CD4-positive, alpha-beta T cell treated with Interleukin-6 at 100 ng/mL for 8 hours (primary cell): Measurements from ENCODE around the gene WDR17.

Experiments used
- DNase-seq: peaks from one replicate; pipeline ENCODE4 v3.0.0-alpha.2; 2020; ENCODE audit warnings: mixed read lengths, low spot score

Gene WDR17

DNA sequence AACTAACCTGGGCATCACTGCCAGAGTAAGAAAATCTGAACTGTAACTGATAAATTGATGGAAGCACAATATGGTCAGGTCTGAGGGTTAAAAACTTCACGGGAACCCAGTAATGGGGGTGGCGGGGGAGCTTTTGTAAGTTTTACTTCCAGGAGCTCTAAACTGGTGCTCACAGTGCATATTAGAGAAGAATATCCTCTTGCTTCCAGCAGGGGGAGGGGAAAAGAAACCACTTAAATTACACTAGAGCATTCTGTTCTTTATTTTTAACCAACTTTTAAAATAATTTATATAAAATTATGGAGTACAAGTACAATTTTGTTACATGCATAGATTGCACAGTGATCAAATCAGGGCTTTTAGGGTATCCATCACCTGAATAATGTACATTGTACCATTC is 33.7 kb downstream of the WDR17 start:
- DNase-seq: no peak

- DNase-seq: no peak
Observed at GRCh38 chr4:176102414-176103063, 36.9 kb downstream of the WDR17 start.

GRCh38 chr4:176107695-176108094 is 42.1 kb downstream of the WDR17 start:
- no peak for DNase-seq

GRCh38 chr4:176123710-176124407 is 58.2 kb downstream of the WDR17 start:
- DNase-seq: no peak

DNA sequence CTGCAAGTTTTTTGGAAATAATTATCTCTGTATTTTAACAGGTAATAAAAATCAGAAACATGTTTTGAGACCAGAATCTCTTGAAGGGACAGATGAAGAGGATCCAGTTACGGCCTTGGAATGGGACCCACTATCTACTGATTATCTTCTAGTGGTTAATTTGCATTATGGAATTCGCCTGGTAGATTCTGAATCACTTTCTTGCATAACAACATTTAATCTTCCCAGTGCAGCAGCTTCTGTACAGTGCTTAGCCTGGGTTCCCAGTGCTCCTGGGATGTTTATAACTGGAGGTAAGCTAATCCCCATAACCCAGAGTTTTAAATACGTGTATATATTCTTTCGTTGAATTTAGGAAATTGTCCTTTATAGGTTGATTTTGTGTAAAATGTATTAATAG is 59.4 kb downstream of the WDR17 start:
- DNase-seq: no peak

- no peak for DNase-seq
Observed at GRCh38 chr4:176134670-176135069, 69.0 kb downstream of the WDR17 start.

- no peak for DNase-seq
Observed at GRCh38 chr4:176137631-176138030, 72.0 kb downstream of the WDR17 start.

GRCh38 chr4:176139518-176139917 is 73.9 kb downstream of the WDR17 start:
- DNase-seq: no peak

DNA sequence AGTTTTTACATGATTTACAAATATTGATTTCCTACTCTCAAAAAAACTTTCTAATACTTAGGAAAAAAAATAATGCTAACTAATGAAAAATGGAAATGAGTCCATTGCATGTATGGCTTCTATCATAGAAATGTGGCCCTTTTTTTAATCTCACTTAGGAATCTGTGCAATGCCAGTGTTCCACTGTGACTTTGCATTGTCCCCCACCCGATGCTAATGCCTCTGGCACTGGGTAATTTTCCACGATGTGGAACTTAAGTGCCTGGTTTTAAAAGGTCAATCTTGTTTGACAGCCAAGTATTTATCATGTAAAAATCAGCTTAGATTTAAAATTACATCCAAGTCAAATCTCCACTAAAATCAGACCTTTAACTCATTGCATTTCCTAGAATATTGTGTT is 76.6 kb downstream of the WDR17 start:
- no peak for DNase-seq

DNA sequence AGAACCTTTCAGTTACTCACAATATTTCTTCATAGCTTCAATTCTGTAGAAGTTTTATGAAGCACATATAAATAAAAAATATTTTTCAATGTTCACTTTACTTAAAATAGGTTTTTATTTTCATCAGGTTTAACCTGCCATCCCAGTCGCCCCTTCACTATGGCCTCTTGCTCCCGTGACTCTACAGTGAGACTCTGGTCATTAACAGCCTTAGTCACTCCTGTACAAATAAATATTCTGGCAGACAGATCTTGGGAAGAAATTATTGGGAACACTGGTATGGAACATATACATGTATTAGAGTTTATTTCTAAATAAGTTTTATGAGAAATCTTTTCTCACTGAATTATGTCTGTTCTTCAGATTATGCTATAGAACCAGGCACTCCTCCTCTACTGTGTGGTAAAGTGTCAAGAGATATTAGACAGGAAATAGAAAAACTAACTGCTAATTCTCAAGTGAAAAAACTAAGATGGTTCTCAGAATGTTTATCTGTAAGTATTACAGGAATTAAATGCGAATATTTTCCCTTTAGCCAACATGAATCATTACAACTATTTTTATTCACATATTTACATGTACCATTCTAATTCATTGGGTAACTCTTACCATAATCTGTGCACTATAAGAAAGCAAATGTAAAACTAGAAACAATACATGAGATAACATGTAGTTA is 84.2 kb downstream of the WDR17 start:
- no peak for DNase-seq

DNA sequence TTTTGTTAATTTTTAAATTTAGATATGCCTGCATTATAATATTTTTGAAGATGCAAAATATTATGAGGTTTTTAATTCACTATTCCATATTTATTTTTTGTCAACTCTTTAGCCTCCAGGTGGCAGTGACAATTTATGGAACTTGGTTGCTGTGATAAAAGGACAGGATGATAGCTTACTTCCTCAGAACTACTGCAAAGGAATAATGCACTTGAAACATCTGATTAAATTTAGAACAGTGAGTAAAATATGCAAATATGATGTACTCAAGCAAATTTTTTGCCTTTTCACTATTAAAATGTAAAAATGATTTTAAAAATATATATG is 84.7 kb downstream of the WDR17 start:
- no peak for DNase-seq

DNA sequence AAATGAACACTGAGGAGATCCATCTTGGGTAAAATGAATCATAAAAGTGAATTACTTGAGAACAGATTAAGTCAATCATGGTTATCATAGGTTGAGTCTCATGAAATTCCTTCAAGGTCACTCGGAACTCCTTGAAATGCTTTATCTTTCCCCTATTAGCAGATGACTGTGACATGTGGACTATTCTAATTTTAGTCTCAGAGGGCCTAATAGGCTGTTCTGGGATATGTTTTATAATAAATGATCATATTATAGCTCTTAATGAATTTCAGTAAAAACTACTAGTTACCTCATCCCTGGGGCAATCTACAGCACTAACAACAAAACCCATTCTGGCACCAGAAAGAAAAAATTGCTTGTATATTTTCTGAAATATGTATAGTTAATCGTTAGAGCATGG is 85.1 kb downstream of the WDR17 start:
- DNase-seq: no peak

DNA sequence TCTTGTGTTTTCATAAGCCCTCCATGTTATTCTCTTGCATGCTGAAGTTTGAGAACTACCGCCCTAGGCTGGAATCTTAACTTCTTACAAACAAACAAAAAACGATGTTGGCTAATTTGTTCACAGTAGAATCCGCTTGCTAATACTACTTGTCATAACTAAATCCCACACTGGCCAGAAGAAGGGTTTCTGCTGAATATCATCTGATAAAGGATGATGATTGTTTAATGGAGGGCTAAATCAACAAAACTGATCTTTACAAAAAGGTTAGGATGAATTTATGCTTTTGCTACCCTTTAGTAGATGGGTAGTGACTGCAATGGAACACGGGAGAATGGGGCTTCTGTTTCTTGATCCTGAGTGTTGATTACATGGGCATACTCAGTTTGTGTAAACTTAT is 87.5 kb downstream of the WDR17 start:
- DNase-seq: no peak

DNA sequence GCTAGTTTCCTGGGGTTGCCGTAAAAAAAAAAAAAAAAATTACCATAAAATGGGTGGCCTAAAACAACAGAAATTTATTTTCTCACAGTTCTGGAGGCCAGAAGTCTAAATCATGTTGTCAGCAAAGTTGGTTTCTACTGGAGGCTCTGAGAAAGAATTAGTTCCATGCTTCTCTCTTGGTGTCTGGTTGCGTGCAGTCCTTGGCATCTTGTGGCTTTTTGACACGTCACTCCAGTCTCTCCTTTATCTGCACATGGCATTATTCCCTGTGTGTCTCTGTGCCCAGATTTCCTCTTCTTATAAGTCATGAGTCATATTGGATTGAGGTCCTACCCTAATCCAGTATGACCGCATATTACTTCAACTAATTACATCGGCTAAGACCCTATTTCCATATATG is 91.0 kb downstream of the WDR17 start:
- DNase-seq: no peak

DNA sequence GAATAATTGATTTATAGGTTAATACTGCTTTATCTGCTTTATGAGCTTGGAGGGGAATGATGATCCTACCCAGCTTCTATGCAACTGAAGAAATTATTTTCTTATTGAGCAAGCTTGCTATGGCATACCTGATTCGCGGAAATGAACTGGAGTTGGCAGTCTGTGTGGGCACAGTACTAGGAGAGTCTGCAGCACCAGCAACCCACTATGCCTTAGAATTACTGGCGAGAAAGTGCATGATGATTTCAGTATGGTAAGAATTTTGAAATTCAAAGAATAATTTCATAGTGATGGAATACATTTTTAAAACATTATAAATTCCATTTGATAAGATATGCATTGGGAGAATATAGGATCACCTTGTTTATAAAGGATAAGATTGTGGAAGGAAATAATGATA is 97.4 kb downstream of the WDR17 start:
- DNase-seq: no peak

DNA sequence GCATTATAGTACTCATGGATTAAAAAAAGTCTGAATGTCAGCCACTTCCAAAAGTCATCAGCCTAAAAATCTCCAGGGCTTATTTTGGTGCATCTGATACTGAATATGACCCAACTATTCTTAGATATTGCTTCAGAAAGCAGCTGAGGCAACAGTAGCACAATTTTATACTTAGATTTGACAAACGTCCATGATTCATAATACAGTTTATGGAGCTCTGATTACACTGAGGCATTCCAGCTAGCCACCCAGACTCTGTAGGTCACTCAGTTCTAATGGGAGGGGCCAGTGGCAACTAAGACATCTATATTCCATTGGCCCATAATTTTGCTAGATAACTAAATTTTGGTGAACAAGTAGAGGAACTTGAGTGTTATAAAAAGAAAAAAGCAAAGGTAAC is 119.4 kb downstream of the WDR17 start:
- DNase-seq: no peak

DNA sequence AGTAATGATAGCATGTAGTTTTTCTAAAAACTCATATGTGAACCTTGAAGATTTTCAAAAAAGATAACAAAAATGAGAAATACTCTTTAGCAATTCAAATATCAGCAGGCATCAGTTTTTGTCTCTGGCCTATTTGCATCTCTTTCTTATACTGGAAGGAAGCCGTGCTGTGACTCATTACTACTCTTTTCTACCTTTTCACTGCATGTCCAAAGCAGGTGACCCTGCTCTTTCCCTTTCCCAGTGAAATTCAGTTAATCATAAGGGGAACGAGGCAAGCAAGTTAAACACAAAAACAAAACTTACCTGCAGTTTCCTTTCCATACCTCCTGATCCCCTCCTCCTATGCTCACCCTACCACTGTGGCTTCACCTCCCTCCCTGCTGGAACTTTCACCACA is 120.4 kb downstream of the WDR17 start:
- DNase-seq: no peak

GRCh38 chr4:176186671-176187395 is 121.2 kb downstream of the WDR17 start:
- no peak for DNase-seq

DNA sequence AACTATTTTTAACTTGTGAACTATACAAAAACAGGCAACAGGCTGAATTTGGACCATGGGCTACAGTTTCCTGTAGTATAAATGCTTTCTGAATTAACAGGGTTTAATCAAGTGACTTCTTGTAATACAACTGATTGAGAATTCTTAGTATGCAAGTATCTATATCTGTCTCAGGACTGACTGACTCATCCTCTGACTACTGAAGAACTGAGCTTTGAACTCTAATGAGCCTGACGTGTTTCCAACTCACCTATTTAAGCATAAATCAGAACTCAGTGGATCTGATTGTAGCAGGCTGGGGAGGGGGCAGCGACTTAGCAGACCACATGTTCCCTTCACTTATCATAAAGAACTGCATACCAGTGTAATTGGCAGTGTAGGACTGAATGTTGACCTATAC is 122.0 kb downstream of the WDR17 start:
- DNase-seq: no peak

GRCh38 chr4:176188654-176189053 is 123.0 kb downstream of the WDR17 start:
- no peak for DNase-seq

- DNase-seq: no peak
Observed at GRCh38 chr4:176189891-176190795, 124.5 kb downstream of the WDR17 start.

DNA sequence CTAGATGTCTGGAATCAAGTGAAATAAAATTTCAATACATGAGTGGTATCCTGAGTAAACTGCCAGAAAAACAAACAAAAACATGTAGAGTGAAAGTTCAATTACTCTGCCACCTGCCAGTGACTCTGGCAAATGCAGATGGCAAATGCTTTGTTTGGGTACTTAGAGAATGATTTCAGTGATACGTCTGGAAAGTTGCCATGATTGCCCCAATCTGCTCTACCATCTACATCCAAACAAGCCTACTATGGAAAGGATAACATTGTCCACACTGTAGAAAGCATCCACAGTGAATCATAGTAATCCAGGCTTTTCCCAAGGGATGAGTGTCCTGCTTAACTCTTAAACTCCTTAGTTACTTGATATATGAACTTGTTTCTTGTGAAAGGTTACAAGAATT is 126.3 kb downstream of the WDR17 start:
- no peak for DNase-seq
